CD14-positive monocyte (primary cell): ENCODE results near the gene MAPRE2. TPM values are rescaled to one million over a fixed set of nuclear protein-coding genes. Genes with fewer than 3 reads are reported as not detected.

Source experiments
- DNase-seq, 3 donors: peaks; one replicate each; pipeline ENCODE4 v3.0.0-alpha.2; 2011 to 2022
- H2AFZ ChIP-seq: 2 replicates; pipeline ENCODE4 v1.6.0; 2012; ENCODE audit warnings: mild to moderate bottlenecking, low read depth, low read length, inconsistent platforms; ENCODE audit not compliant: insufficient read depth, poor library complexity, severe bottlenecking
- H3K27ac ChIP-seq, 2 donors: 1 replicate in 1 of 2; 2 replicates in 1 of 2; pipeline ENCODE4 v1.5.1; 2012 to 2013; ENCODE audit warnings: low read length in 2 of 2, control low read depth in 1 of 2, inconsistent platforms in 1 of 2, low read depth in 1 of 2, mild to moderate bottlenecking in 1 of 2
- H3K27me3 ChIP-seq, 2 donors: one replicate each; pipeline versions ENCODE4 v1.6.0 to v1.6.1; 2011 to 2013; ENCODE audit warnings: low read length in 2 of 2; ENCODE audit not compliant: control insufficient read depth in 2 of 2, insufficient read depth in 2 of 2
- H3K36me3 ChIP-seq, 2 donors: replicated peaks in 1 of 2; 1 replicate in 1 of 2; 2 replicates in 1 of 2; pipeline versions ENCODE4 v1.5.1 to v1.6.1; 2012 to 2013; ENCODE audit warnings: low read length in 2 of 2, control low read depth in 1 of 2, inconsistent platforms in 1 of 2, mild to moderate bottlenecking in 1 of 2; ENCODE audit not compliant: insufficient read depth in 2 of 2, control insufficient read depth in 1 of 2
- H3K4me1 ChIP-seq, 2 donors: 1 replicate in 1 of 2; 2 replicates in 1 of 2; pipeline versions ENCODE4 v1.5.1 to v1.6.1; 2012 to 2013; ENCODE audit warnings: low read length in 2 of 2, control low read depth in 1 of 2, inconsistent platforms in 1 of 2, mild to moderate bottlenecking in 1 of 2, moderate library complexity in 1 of 2; ENCODE audit not compliant: insufficient read depth in 2 of 2, control insufficient read depth in 1 of 2
- H3K4me2 ChIP-seq: replicated peaks from 2 replicates; pipeline ENCODE3; 2012; ENCODE audit warnings: low read length, moderate library complexity, mild to moderate bottlenecking; ENCODE audit not compliant: poor library complexity, severe bottlenecking; ENCODE audit errors: extremely low read depth
- H3K4me3 ChIP-seq, 3 experiments: fragments of 200-600 bp in 1 of 3; sonication (generic) in 1 of 3; replicated peaks in 1 of 3; 1 replicate in 2 of 3; 2 replicates in 1 of 3; pipeline ENCODE4 v1.5.1; 2011 to 2013; ENCODE audit warnings: low read length in 3 of 3, mild to moderate bottlenecking in 3 of 3, control low read depth in 2 of 3, low read depth in 2 of 3, inconsistent platforms in 1 of 3, moderate library complexity in 1 of 3
- H3K79me2 ChIP-seq: 2 replicates; pipeline ENCODE4 v1.6.0; 2012; ENCODE audit warnings: mild to moderate bottlenecking, control low read depth, inconsistent platforms, low read length, moderate library complexity; ENCODE audit not compliant: insufficient read depth
- H3K9ac ChIP-seq: 2 replicates; pipeline ENCODE4 v1.6.0; 2017; ENCODE audit warnings: low read length, mild to moderate bottlenecking; ENCODE audit not compliant: insufficient read depth, poor library complexity, severe bottlenecking
- H3K9me3 ChIP-seq, 2 donors: replicated peaks in 1 of 2; 1 replicate in 1 of 2; 2 replicates in 1 of 2; pipeline versions ENCODE4 v1.5.1 to v1.6.1; 2012 to 2013; ENCODE audit warnings: low read length in 2 of 2, control low read depth in 1 of 2; ENCODE audit not compliant: control insufficient read depth in 1 of 2, insufficient read depth in 1 of 2
- H4K20me1 ChIP-seq: 2 replicates; pipeline ENCODE4 v1.6.0; 2012; ENCODE audit warnings: mild to moderate bottlenecking, low read length, control low read depth, moderate library complexity; ENCODE audit not compliant: insufficient read depth
- H3K27ac Mint-ChIP-seq, 7 donors: one replicate each; pipeline ENCODE4 v1.8.0; 2020; ENCODE audit warnings: mild to moderate bottlenecking in 7 of 7, mixed read lengths in 7 of 7, moderate library complexity in 6 of 7, inconsistent platforms in 2 of 7
- H3K27me3 Mint-ChIP-seq, 3 donors: one replicate each; pipeline ENCODE4 v1.8.0; 2021 to 2022; ENCODE audit warnings: low read depth in 3 of 3, mild to moderate bottlenecking in 3 of 3, mixed read lengths in 3 of 3, moderate library complexity in 3 of 3, inconsistent platforms in 1 of 3
- H3K36me3 Mint-ChIP-seq, 2 donors: one replicate each; pipeline ENCODE4 v1.8.0; 2020; ENCODE audit warnings: mixed read lengths in 2 of 2, inconsistent platforms in 1 of 2, mild to moderate bottlenecking in 1 of 2
- H3K4me1 Mint-ChIP-seq: one replicate; pipeline ENCODE4 v1.8.0; 2020; ENCODE audit warnings: mild to moderate bottlenecking, mixed read lengths
- H3K4me3 Mint-ChIP-seq, 2 donors: one replicate each; pipeline ENCODE4 v1.8.0; 2020; ENCODE audit warnings: mild to moderate bottlenecking in 2 of 2, mixed read lengths in 2 of 2, moderate library complexity in 1 of 2
- H3K9me3 Mint-ChIP-seq, 7 donors: one replicate each; pipeline ENCODE4 v1.8.0; 2020 to 2022; ENCODE audit warnings: mixed read lengths in 7 of 7, mild to moderate bottlenecking in 6 of 7, moderate library complexity in 6 of 7, inconsistent platforms in 2 of 7
- CTCF ChIP-seq: fragments of 200-600 bp; IDR thresholded peaks from one replicate; pipeline ENCODE4 v1.8.0; 2022; ENCODE audit warnings: antibody characterized with exemption, mild to moderate bottlenecking
- WGBS: methylation state at CpG from one replicate; pipeline ENCODE4 v1.1.5; 2013; ENCODE audit warnings: missing lambda C conversion rate; ENCODE audit not compliant: insufficient coverage; 5-methylcytosine and 5-hydroxymethylcytosine counted together
- intact Hi-C, 2 donors: fragments of 100-400 bp; cut with micrococcal nuclease; formaldehyde crosslinking; loops; one replicate each; pipeline versions ENCODE4 v1.15.0 to v1.15.1; 2023
- polyA plus RNA-seq, 3 donors: library from polyadenylated mRNA; depleted of rRNA in 1 of 3; unstranded in 2 of 3; stranded (reverse) in 1 of 3; fragments of 300-500 nt in 2 of 3; fragments of >200 nt in 1 of 3; fragmentation: Illumina TruSeq in 2 of 3; gene quantifications; 1 replicate in 2 of 3; 2 replicates in 1 of 3; pipeline ENCODE4 v1.2.3, GENCODE V29; 2012 to 2021

MAPRE2 gene
- polyA plus RNA-seq, 3 donors: 22.0 to 48.1 (median 37.1) TPM

GRCh38 chr18:35153609-35154272 lies 112.5 kb downstream of the MAPRE2 start:
- WGBS: 63% methylated on average over 4 of the region's 12 CpGs
- H3K36me3 ChIP-seq: no peaks in the 10 kb centered on the region
- H3K36me3 Mint-ChIP-seq: peaks cover 1 to 4% of the 10 kb centered on the region in 2 donors
- no peaks in the 10 kb centered on the region for H3K27me3 ChIP-seq
- no peak overlapping the region for H3K4me3 ChIP-seq
- H3K4me1 Mint-ChIP-seq: peaks cover 28% of the 10 kb centered on the region
- peak overlapping the region in 1 of 2 donors; percentile 60 for H3K27ac ChIP-seq
- peaks cover 0 to 9% (median 3%) of the 10 kb centered on the region in 7 donors for H3K9me3 Mint-ChIP-seq
- peaks cover 0 to 18% (median 3%) of the 10 kb centered on the region in 3 donors for H3K27me3 Mint-ChIP-seq
- no peak for TF ChIP-seq CTCF
- H2AFZ ChIP-seq: no peak overlapping the region
- peaks cover 19 to 20% of the 10 kb centered on the region in 2 donors for H3K4me1 ChIP-seq
- H4K20me1 ChIP-seq: no peaks in the 10 kb centered on the region
- no peak overlapping the region for H3K9ac ChIP-seq
- no peaks in the 10 kb centered on the region for H3K79me2 ChIP-seq
- intact Hi-C loops: no loop called here
- peak overlapping the region; percentile 48 to 59 for H3K4me3 Mint-ChIP-seq
- peak overlapping the region; percentile 42 for H3K4me2 ChIP-seq
- peak; percentile 61 to 72 (median 64) for DNase-seq
- no peaks in the 10 kb centered on the region for H3K9me3 ChIP-seq
- H3K27ac Mint-ChIP-seq: peak overlapping the region; percentile 59 to 87 (median 76)

- Mint-ChIP-seq H3K9me3 (peaks cover 0 to 3% (median 0%) of the 10 kb centered on the region in 7 donors), H3K4me3 (no peak overlapping the region), H3K27ac (no peak overlapping the region), H3K4me1 (peaks cover 32% of the 10 kb centered on the region), H3K27me3 (peaks cover 0 to 18% (median 3%) of the 10 kb centered on the region in 3 donors), H3K36me3 (peaks cover 0 to 1% of the 10 kb centered on the region in 2 donors)
- no peak overlapping the region for H3K4me3 ChIP-seq
- H3K4me2 ChIP-seq: no peak overlapping the region
- no peak overlapping the region for H3K27ac ChIP-seq
- DNase-seq: no peak
- no peak overlapping the region for H3K9ac ChIP-seq
- H3K36me3 ChIP-seq: no peaks in the 10 kb centered on the region
- intact Hi-C loops: no loop called here
- WGBS: 0% methylated on average over 1 of the region's 8 CpGs
- no peaks in the 10 kb centered on the region for H4K20me1 ChIP-seq
- no peak for TF ChIP-seq CTCF
- H3K27me3 ChIP-seq: no peaks in the 10 kb centered on the region
- peaks cover 26 to 29% of the 10 kb centered on the region in 2 donors for H3K4me1 ChIP-seq
- H3K79me2 ChIP-seq: no peaks in the 10 kb centered on the region
- no peaks in the 10 kb centered on the region for H3K9me3 ChIP-seq
- H2AFZ ChIP-seq: no peak overlapping the region
Observed at GRCh38 chr18:35155398-35156117, 114.3 kb downstream of the MAPRE2 start.
